Panc1 (cell line): Measurements from ENCODE around the gene ERN1. TPM values are rescaled to one million over a fixed set of nuclear protein-coding genes. Genes with fewer than 3 reads are reported as not detected.

ENCODE experiments used
- ATAC-seq: fragments of 200-7000 bp; cut with Tn5 transposase; 2 replicates; pipeline ENCODE4 v1.9.1; 2020; ENCODE audit warnings: mild to moderate bottlenecking, moderate library complexity
- BruUV-seq: library from RNA; stranded (reverse); fragments of 400-500 nt; replicated peaks from 2 replicates; lab custom pipeline; 2021; lab: Mats Ljungman, UMichigan
- CTCF ChIA-PET: fragments of 300-600 bp; sonication (Branson Sonifier 250); formaldehyde crosslinking; loops from one replicate; lab custom pipeline; 2022; ENCODE audit warnings: antibody characterized with exemption; lab: Charles Lee
- POLR2A ChIA-PET: fragments of 300-600 bp; sonication (Branson Sonifier 250); formaldehyde crosslinking; loops from one replicate; lab custom pipeline; 2022; ENCODE audit warnings: antibody characterized with exemption; lab: Charles Lee
- DNase-seq: peaks from one replicate; pipeline ENCODE4 v3.0.0-alpha.2; 2010; ENCODE audit warnings: low read depth, low spot score
- H3K27ac ChIP-seq: 2 replicates; pipeline ENCODE4 v1.5.1; 2011; ENCODE audit warnings: mild to moderate bottlenecking, low read length, inconsistent platforms
- H3K27me3 ChIP-seq: fragments of 200-500 bp; sonication (Bioruptor generic); 2 replicates; pipeline ENCODE4 v1.6.0; 2014; ENCODE audit warnings: low read length, inconsistent platforms; ENCODE audit not compliant: control insufficient read depth, insufficient read depth
- H3K36me3 ChIP-seq: fragments of 200-500 bp; sonication (Bioruptor generic); 2 replicates; pipeline ENCODE4 v1.5.1; 2014; ENCODE audit warnings: inconsistent platforms, mild to moderate bottlenecking, low read length, moderate library complexity; ENCODE audit not compliant: control insufficient read depth, insufficient read depth
- H3K4me1 ChIP-seq: 2 replicates; pipeline ENCODE4 v1.5.1; 2011; ENCODE audit warnings: inconsistent platforms, mild to moderate bottlenecking, low read length, moderate library complexity; ENCODE audit not compliant: control insufficient read depth, insufficient read depth
- H3K4me3 ChIP-seq, 2 experiments: 2 replicates each; pipeline ENCODE4 v1.5.1; 2011 to 2012; ENCODE audit warnings: low read depth in 2 of 2, low read length in 2 of 2, mild to moderate bottlenecking in 2 of 2, inconsistent platforms in 1 of 2, moderate library complexity in 1 of 2
- H3K9me3 ChIP-seq: fragments of 200-500 bp; sonication (Bioruptor generic); 2 replicates; pipeline ENCODE4 v1.5.1; 2014; ENCODE audit warnings: low read depth, mild to moderate bottlenecking, inconsistent platforms, low read length, moderate library complexity; ENCODE audit not compliant: control insufficient read depth, insufficient read depth
- POLR2AphosphoS5 ChIP-seq: IDR thresholded peaks from 2 replicates; pipeline ENCODE4 v1.6.1; 2012; ENCODE audit warnings: mild to moderate bottlenecking, low read depth, low read length, moderate library complexity
- SIN3A ChIP-seq: IDR thresholded peaks from 2 replicates; pipeline ENCODE4 v1.6.1; 2012; ENCODE audit warnings: low read depth, mild to moderate bottlenecking, low read length, moderate library complexity, borderline replicate concordance; ENCODE audit not compliant: insufficient read depth
- TCF7L2 ChIP-seq: IDR thresholded peaks from 2 replicates; pipeline ENCODE4 v1.6.1; 2011; ENCODE audit warnings: mild to moderate bottlenecking, low read depth, low read length, inconsistent platforms
- in situ Hi-C: cut with HindIII; loops from 2 replicates; pipeline ENCODE4 v1.10.0; 2016; ENCODE audit warnings: low sequenced_read_pairs, low pct_unique_long_range_greater_than_20kb
- intact Hi-C: fragments of 100-400 bp; cut with micrococcal nuclease; formaldehyde crosslinking; loops from one replicate; pipeline ENCODE4 v1.10.0; 2022; ENCODE audit not compliant: unreplicated experiment
- total RNA-seq: library from RNA; stranded (reverse); gene quantifications from one replicate; pipeline ENCODE4 v1.2.1, GENCODE V29; 2021; ENCODE audit not compliant: unreplicated experiment
- TF ChIP-seq, protein P1 (sequence below), 2 experiments: IDR thresholded peaks; 2 replicates each; pipeline ENCODE4 v1.6.1; 2011 to 2012; ENCODE audit warnings: low read depth in 2 of 2, control low read depth in 1 of 2, low read length in 1 of 2, mild to moderate bottlenecking in 1 of 2, moderate library complexity in 1 of 2; ENCODE audit not compliant: insufficient read depth in 1 of 2
- TF ChIP-seq, protein P2 (sequence below): fragments of 450-650 bp; IDR thresholded peaks from 2 replicates; pipeline ENCODE4 v1.5.1; 2017; ENCODE audit warnings: mild to moderate bottlenecking

Gene ERN1
- total RNA-seq, 1 experiment from 2014 or later = 12.1 TPM

GRCh38 chr17:64059756-64060155 is 70.2 kb downstream of the ERN1 start:
- intact Hi-C loops = loop anchor here (10.0 kb wide), 1 partner anchor 75 kb away; the partner anchor contains the start of gene ERN1
- Histone ChIP-seq H3K4me3 (no peak overlapping the region), H3K9me3 (no peaks in the 10 kb centered on the region), H3K27ac (no peak overlapping the region), H3K4me1 (no peaks in the 10 kb centered on the region), H3K36me3 (no peaks in the 10 kb centered on the region), H3K27me3 (no peaks in the 10 kb centered on the region)
- ChIA-PET POLR2A (no interaction called here), CTCF (interaction anchor here (0.7 kb wide), 1 partner anchor 36 kb away, joined by 11 read pairs; no protein-coding TSS in a partner anchor)
- ATAC-seq = no peak
- in situ Hi-C loops = no loop called here
- no peak for DNase-seq
- no TSS peak for BruUV-seq
- TF ChIP-seq POLR2AphosphoS5 (no peak), SIN3A (no peak), TCF7L2 (no peak)
- TF ChIP-seq, protein P1, sequence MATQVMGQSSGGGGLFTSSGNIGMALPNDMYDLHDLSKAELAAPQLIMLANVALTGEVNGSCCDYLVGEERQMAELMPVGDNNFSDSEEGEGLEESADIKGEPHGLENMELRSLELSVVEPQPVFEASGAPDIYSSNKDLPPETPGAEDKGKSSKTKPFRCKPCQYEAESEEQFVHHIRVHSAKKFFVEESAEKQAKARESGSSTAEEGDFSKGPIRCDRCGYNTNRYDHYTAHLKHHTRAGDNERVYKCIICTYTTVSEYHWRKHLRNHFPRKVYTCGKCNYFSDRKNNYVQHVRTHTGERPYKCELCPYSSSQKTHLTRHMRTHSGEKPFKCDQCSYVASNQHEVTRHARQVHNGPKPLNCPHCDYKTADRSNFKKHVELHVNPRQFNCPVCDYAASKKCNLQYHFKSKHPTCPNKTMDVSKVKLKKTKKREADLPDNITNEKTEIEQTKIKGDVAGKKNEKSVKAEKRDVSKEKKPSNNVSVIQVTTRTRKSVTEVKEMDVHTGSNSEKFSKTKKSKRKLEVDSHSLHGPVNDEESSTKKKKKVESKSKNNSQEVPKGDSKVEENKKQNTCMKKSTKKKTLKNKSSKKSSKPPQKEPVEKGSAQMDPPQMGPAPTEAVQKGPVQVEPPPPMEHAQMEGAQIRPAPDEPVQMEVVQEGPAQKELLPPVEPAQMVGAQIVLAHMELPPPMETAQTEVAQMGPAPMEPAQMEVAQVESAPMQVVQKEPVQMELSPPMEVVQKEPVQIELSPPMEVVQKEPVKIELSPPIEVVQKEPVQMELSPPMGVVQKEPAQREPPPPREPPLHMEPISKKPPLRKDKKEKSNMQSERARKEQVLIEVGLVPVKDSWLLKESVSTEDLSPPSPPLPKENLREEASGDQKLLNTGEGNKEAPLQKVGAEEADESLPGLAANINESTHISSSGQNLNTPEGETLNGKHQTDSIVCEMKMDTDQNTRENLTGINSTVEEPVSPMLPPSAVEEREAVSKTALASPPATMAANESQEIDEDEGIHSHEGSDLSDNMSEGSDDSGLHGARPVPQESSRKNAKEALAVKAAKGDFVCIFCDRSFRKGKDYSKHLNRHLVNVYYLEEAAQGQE (IDR thresholded peaks at IDR 0.05; ENCODE audit: insufficient read depth in 1 of 2, low read depth in 2 of 2, low read length in 1 of 2) = no peak

DNA sequence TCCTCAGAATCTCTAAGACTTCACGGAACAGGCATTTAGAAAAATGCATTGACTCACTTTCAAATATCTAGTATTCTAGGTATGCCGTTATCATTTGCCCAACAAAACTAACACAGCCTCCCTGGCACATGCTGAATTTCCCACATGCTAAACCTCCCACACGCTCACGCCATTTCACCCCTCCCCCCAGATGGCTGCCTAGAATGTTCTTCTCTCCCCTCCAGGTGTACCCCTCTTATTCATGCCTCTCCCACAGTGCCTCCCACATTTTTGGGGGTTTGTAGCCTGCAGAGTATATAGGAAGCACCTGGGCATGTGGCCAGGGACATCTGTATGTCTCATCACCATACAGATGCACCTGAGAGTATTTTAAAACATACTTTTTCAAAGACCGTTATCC is 71.3 kb downstream of the ERN1 start:
- H3K27ac ChIP-seq = no peak overlapping the region
- ChIA-PET CTCF (no interaction called here), POLR2A (no interaction called here)
- no TSS peak for BruUV-seq
- ATAC-seq (no peak), DNase-seq (no peak)
- no peaks in the 10 kb centered on the region for H3K4me1 ChIP-seq
- H3K9me3 ChIP-seq = no peaks in the 10 kb centered on the region
- intact Hi-C loops = no loop called here
- in situ Hi-C loops = no loop called here
- no peaks in the 10 kb centered on the region for H3K36me3 ChIP-seq
- H3K4me3 ChIP-seq = no peak overlapping the region
- H3K27me3 ChIP-seq = no peaks in the 10 kb centered on the region
- TF ChIP-seq, protein P2, sequence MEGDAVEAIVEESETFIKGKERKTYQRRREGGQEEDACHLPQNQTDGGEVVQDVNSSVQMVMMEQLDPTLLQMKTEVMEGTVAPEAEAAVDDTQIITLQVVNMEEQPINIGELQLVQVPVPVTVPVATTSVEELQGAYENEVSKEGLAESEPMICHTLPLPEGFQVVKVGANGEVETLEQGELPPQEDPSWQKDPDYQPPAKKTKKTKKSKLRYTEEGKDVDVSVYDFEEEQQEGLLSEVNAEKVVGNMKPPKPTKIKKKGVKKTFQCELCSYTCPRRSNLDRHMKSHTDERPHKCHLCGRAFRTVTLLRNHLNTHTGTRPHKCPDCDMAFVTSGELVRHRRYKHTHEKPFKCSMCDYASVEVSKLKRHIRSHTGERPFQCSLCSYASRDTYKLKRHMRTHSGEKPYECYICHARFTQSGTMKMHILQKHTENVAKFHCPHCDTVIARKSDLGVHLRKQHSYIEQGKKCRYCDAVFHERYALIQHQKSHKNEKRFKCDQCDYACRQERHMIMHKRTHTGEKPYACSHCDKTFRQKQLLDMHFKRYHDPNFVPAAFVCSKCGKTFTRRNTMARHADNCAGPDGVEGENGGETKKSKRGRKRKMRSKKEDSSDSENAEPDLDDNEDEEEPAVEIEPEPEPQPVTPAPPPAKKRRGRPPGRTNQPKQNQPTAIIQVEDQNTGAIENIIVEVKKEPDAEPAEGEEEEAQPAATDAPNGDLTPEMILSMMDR = no peak
- TF ChIP-seq SIN3A = no peak

GRCh38 chr17:64057701-64058263 is 72.2 kb downstream of the ERN1 start:
- Histone ChIP-seq H3K36me3 (no peaks in the 10 kb centered on the region), H3K9me3 (no peaks in the 10 kb centered on the region), H3K27ac (no peak overlapping the region), H3K4me3 (no peak overlapping the region), H3K4me1 (no peaks in the 10 kb centered on the region), H3K27me3 (no peaks in the 10 kb centered on the region)
- ChIA-PET POLR2A (no interaction called here), CTCF (no interaction called here)
- ATAC-seq (no peak), DNase-seq (no peak)
- no peak for TF ChIP-seq SIN3A
- no peak for TF ChIP-seq TCF7L2
- TF ChIP-seq, protein P1 (IDR thresholded peaks at IDR 0.05; ENCODE audit: insufficient read depth in 1 of 2, low read depth in 2 of 2, low read length in 1 of 2) = no peak
- no peak for TF ChIP-seq POLR2AphosphoS5
- TF ChIP-seq, protein P2 = no peak
- intact Hi-C loops = no loop called here
- in situ Hi-C loops = no loop called here
- no TSS peak for BruUV-seq
